ENCODE measurements around the gene CLEC1B. TPM values are rescaled to one million over a fixed set of nuclear protein-coding genes. Genes with fewer than 3 reads are reported as not detected.

CLEC1B gene
- total RNA-seq, 1 experiment from 2014 or later = not detected

GRCh38 chr12:9973949-9974348 is 25.0 kb downstream of the CLEC1B start (continued):
- TF ChIP-seq POLR2AphosphoS5 (IDR thresholded peaks at IDR 0.05; ENCODE audit: low read depth, low read length) (no peak), ZBTB33 (IDR thresholded peaks at IDR 0.05; ENCODE audit: extremely low read depth, insufficient replicate concordance, low read length) (no peak)

- Histone ChIP-seq H2AFZ (ENCODE audit: low read depth, low read length, poor library complexity, severe bottlenecking) (no peak within 1 kb of the TSS), H3K9me2 (ENCODE audit: insufficient read depth) (no peaks in the 10 kb centered on the region), H3K9ac (ENCODE audit: low read length) (no peak within 1 kb of the TSS), H3K27ac (ENCODE audit: low read depth, low read length) (no peak within 1 kb of the TSS), H3K9me3 (ENCODE audit: control insufficient read depth in 1 of 2, insufficient read depth in 1 of 2, low read depth in 1 of 2, low read length in 2 of 2) (no peaks in the 10 kb centered on the region), H3K36me3 (ENCODE audit: control insufficient read depth in 1 of 2, insufficient read depth in 2 of 2, low read length in 2 of 2) (no peaks in the 10 kb centered on the region), H3K4me2 (ENCODE audit: low read length) (no peak within 1 kb of the TSS), H3K79me2 (ENCODE audit: insufficient read depth, low read length) (no peaks in the 10 kb centered on the region), H3K4me1 (ENCODE audit: control insufficient read depth in 1 of 2, insufficient read depth in 2 of 2, low read length in 2 of 2) (no peaks in the 10 kb centered on the region), H4K20me1 (ENCODE audit: insufficient read depth) (no peaks in the 10 kb centered on the region), H3K27me3 (ENCODE audit: insufficient read depth, low read length) (peaks cover 31% of the 10 kb centered on the region), H3K4me3 (replicated peaks in 1 of 2; ENCODE audit: low read depth in 1 of 2, low read length in 2 of 2) (no peak within 1 kb of the TSS)
- CTCF ChIA-PET = no interaction called here
- intact Hi-C loops (cut with micrococcal nuclease) = no loop called here
- DNase-seq (ENCODE audit: low read depth, low spot score) (no peak), ATAC-seq (no peak)
- POLR2A ChIA-PET = no interaction called here
- TF ChIP-seq CEBPB (IDR thresholded peaks at IDR 0.05; ENCODE audit: low read depth) (no peak), ZFX (IDR thresholded peaks at IDR 0.05) (no peak), CBX3 (IDR thresholded peaks at IDR 0.05; ENCODE audit: low read depth) (no peak), POLR2A (IDR thresholded peaks at IDR 0.05; ENCODE audit: borderline replicate concordance, extremely low read depth, insufficient read depth, insufficient read length) (no peak), REST (IDR thresholded peaks at IDR 0.05; ENCODE audit: low read depth) (no peak), ELF1 (IDR thresholded peaks at IDR 0.05; ENCODE audit: borderline replicate concordance, low read depth) (no peak), SIN3A (IDR thresholded peaks at IDR 0.05; ENCODE audit: low read depth) (no peak), EZH2phosphoT487 (IDR thresholded peaks at IDR 0.05; ENCODE audit: borderline replicate concordance) (no peak), TCF7L2 (IDR thresholded peaks at IDR 0.05; ENCODE audit: borderline replicate concordance, extremely low read depth, insufficient read depth, insufficient read length) (no peak), RAD21 (IDR thresholded peaks at IDR 0.05; ENCODE audit: low read depth) (no peak), SRF (IDR thresholded peaks at IDR 0.05; ENCODE audit: low read depth) (no peak), JUND (IDR thresholded peaks at IDR 0.05) (no peak), ZNF274 (IDR thresholded peaks at IDR 0.05; ENCODE audit: low read depth, low read length) (no peak), ATF3 (IDR thresholded peaks at IDR 0.05) (no peak)
- RAD21 ChIA-PET (ENCODE audit: low non-redundant PET in 1 of 2, low total read pairs in 2 of 2, uncharacterized antibody in 2 of 2, unreplicated experiment in 2 of 2) = no interaction called here
- no TSS peak for BruUV-seq (replicated peaks)
These were observed 27.7 kb downstream of the CLEC1B start, which contains the start of gene CLEC12A for GRCh38 chr12:9971181-9971580. TSS of gene CLEC12A (plus strand) at chr12:9971409. CDS start at chr12:9971597, 188 bp downstream.

Measured in HCT116 (cell line).